ENCODE data around the gene SNRNP40. TPM values are rescaled to one million over a fixed set of nuclear protein-coding genes. Genes with fewer than 3 reads are reported as not detected.

The SNRNP40 gene
- total and polyA plus RNA-seq, 2 donors (not counting 3 experiments of a cell fraction or from before 2014, with no cell fraction given) = 66.3 to 78.1 TPM

DNA sequence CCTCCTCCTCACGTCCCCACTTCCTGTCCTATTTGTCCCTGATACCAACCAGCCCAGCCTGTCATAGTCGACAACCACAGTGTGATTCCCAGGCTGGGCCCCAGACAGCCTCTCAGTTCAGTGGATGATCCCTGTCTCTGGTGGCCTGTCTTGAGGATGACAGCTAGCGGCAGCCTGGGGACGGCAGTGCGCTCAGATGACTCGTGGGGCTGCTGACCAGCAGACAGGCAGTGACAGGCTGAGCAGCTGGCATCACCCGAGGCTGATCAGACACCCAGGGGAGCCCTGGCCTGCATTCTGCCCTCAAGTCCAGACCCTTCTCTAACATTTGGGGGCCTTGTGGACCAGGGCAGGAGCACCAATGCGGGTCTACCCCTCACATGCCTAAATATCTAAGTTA is 77.9 kb downstream of the SNRNP40 start:
- FAIRE-seq = no peak

More for the DNA sequence above, 77.9 kb downstream of the SNRNP40 start:
- Histone ChIP-seq H4K20me1 (replicated peaks; ENCODE audit: control insufficient read depth, extremely low read depth, insufficient read depth, low read length) (no peaks in the 10 kb centered on the region), H3K79me2 (ENCODE audit: control insufficient read depth, insufficient read depth, low read length) (no peaks in the 10 kb centered on the region), H3K4me1 (ENCODE audit: control insufficient read depth, extremely low read depth, insufficient read depth, low read length) (no peaks in the 10 kb centered on the region), H3K4me3 (replicated peaks in 1 of 3; ENCODE audit: insufficient read depth in 1 of 3, low read depth in 1 of 3, low read length in 3 of 3) (no peak overlapping the region), H2AFZ (ENCODE audit: low read depth, low read length) (no peak overlapping the region), H3K27me3 (ENCODE audit: control insufficient read depth in 2 of 2, insufficient read depth in 2 of 2, low read length in 2 of 2) (no peaks in the 10 kb centered on the region), H3K9ac (replicated peaks; ENCODE audit: extremely low read depth, insufficient read depth, low read length) (no peak overlapping the region), H3K27ac (ENCODE audit: insufficient read depth, low read depth, low read length) (no peak overlapping the region), H3K9me1 (replicated peaks; ENCODE audit: control insufficient read depth, extremely low read depth, insufficient read depth, low read length) (no peaks in the 10 kb centered on the region), H3K4me2 (ENCODE audit: insufficient read depth, low read length) (no peak overlapping the region), H3K9me3 (replicated peaks; ENCODE audit: control insufficient read depth, insufficient read depth, low read length) (no peaks in the 10 kb centered on the region), H3K36me3 (ENCODE audit: control insufficient read depth in 2 of 2, extremely low read depth in 1 of 2, insufficient read depth in 2 of 2, low read length in 2 of 2) (no peaks in the 10 kb centered on the region)
- dilution Hi-C loops (cut with MboI; ENCODE audit: extremely low pct_ligation_motif_present, low sequenced_read_pairs) = no loop called here
- ChIA-PET POLR2A (no interaction called here), CTCF (no interaction called here)
- DNase-seq (ENCODE audit: low read depth, low spot score) = no peak
- intact Hi-C loops (cut with micrococcal nuclease) = no loop called here
- BruUV-seq (replicated peaks) = no TSS peak
- TF ChIP-seq JUN (IDR thresholded peaks at IDR 0.05; ENCODE audit: borderline replicate concordance, insufficient read depth, insufficient read length, low read depth) (no peak), POLR2A (IDR thresholded peaks at IDR 0.05; ENCODE audit: low read depth, low read length) (no peak), EZH2 (IDR thresholded peaks at IDR 0.05; ENCODE audit: borderline replicate concordance, low read depth, low read length, severe bottlenecking) (no peak), FOS (IDR thresholded peaks at IDR 0.05; ENCODE audit: borderline replicate concordance, insufficient read depth, low read length) (no peak), POLR2AphosphoS5 (IDR thresholded peaks at IDR 0.05; ENCODE audit: insufficient read depth, low read depth, low read length) (no peak), GATA2 (IDR thresholded peaks at IDR 0.05; ENCODE audit: insufficient read depth, insufficient read length, low read depth, low read length) (no peak), MYC (IDR thresholded peaks at IDR 0.05; ENCODE audit: low read depth, low read length) (no peak)
- TF ChIP-seq, protein P1, sequence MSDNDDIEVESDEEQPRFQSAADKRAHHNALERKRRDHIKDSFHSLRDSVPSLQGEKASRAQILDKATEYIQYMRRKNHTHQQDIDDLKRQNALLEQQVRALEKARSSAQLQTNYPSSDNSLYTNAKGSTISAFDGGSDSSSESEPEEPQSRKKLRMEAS (IDR thresholded peaks at IDR 0.05; ENCODE audit: insufficient read depth, insufficient read length) = no peak
- TF ChIP-seq, protein P2, sequence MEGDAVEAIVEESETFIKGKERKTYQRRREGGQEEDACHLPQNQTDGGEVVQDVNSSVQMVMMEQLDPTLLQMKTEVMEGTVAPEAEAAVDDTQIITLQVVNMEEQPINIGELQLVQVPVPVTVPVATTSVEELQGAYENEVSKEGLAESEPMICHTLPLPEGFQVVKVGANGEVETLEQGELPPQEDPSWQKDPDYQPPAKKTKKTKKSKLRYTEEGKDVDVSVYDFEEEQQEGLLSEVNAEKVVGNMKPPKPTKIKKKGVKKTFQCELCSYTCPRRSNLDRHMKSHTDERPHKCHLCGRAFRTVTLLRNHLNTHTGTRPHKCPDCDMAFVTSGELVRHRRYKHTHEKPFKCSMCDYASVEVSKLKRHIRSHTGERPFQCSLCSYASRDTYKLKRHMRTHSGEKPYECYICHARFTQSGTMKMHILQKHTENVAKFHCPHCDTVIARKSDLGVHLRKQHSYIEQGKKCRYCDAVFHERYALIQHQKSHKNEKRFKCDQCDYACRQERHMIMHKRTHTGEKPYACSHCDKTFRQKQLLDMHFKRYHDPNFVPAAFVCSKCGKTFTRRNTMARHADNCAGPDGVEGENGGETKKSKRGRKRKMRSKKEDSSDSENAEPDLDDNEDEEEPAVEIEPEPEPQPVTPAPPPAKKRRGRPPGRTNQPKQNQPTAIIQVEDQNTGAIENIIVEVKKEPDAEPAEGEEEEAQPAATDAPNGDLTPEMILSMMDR (IDR thresholded peaks at IDR 0.05; ENCODE audit: extremely low read depth in 1 of 2, insufficient read depth in 1 of 2, low read depth in 1 of 2, low read length in 2 of 2) = no peak
